NCI-H1048 (cell line): ENCODE data around the gene FAM9C.

Source experiments
- DNase-seq: peaks from one replicate; lab custom pipeline; 2025; lab: John Stamatoyannopoulos, UW

FAM9C gene

DNA sequence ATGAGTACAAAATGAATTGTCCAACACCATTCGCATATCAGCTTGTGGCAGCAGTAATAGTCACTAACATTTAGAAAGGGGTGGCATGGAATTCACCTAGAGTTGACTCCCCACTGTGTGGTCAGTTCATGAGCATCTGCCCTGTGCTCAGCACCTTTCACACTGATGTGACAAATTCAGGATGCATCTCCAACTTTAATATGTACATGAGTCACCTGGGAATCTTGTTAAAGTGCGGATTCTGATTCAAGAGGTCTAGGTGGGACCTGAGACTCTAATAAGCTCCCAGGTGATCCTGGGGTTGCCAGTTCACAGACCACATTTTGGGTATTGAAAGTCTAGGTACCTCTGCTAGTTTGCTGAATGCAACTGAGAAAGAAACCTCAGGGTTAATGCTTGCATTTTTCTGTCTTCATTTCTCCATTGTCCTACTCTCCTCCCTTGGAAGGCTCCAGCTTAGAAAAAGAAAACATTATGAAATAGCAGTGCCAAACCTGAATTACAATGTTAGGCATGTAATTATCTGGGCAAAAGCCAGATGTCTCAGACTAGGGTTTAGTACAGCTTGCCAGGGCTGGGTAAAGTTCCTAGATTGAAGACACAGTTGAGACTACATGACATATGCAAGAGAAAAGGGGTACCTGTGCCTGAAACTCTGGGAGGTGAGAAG, 36.8 kb downstream of the FAM9C start:
- DNase-seq = no peak

- no peak for DNase-seq
These were observed 38.6 kb downstream of the FAM9C start for GRCh38 chrX:13005661-13006473.

DNA sequence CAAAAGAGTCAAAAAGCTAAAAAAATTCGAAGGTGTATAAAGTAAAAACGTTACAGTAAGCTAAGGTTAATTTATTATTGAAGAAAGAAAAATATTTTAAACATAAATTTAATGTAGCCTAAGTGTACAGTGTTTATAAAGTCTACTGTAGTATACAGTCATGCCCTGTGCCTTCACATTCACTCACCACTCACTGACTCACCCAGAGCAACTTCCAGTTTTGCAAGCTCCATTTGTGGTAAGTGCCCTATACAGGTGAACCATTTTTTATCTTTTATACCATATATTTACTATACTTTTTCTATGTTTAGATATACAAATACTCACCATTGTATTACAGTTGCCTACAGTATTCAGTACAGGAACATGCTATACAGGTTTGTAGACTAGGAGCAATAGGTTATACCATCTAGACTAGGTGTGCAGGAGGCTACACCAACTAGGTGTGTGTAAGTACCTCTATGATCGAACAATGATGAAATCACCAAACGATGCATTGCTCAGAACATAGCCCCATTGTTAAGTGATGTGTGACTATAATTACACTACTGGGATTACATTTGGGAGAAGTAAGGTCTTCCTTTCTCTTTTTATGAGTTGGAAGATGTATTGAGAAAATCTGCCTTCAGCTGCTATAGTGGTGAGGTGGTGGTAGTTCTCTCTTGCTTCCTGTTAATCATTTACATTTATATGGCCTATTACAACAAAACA, 42.3 kb downstream of the FAM9C start:
- no peak for DNase-seq

DNA sequence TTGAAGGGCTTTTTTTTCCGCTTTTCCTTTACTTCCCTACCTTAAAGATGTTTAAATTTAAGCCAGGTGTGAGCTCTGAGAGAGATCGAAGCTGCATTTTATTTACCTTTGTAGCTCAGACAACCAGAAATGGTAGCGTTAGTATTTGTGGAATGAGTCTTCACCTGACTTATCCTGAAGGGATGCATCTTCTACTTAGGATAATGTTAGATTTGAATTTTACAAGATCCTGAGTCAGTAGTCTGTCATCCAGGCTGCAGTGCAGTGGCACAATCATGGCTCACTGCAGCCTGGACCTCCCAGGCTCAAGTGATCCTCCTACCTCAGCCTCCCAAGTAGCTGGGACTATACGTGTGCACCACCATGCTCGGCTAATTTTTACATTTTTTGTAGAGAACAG, 43.3 kb downstream of the FAM9C start:
- DNase-seq = no peak

- DNase-seq = no peak
These were observed 44.1 kb downstream of the FAM9C start for GRCh38 chrX:13000301-13000811.

- DNase-seq = no peak
These were observed 45.0 kb downstream of the FAM9C start for GRCh38 chrX:12999422-12999821.

GRCh38 chrX:12997906-12998687, 46.3 kb downstream of the FAM9C start:
- DNase-seq = no peak

DNA sequence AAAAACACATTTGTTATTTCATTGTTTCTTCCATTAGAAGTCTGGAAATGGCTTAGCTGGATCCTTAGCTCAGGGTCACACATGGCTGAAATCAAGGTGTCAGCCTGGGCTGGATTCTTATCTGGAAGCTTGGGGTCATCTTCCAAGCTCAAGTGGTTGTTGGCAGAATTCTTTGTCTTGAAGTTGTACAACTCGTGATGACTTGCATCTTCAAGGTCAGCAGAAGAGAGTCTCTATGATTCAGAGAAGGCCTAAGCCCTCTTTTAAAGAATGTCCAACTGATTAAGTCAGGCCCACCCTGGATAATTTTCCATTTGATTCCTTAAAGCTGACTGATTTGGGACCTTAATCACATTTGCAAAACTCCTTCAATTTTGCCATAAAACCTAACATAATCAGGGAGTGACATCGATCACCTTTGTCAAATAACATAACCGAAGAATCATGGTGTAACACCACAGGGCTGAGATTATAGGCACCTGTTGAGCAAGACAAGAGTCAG, 47.4 kb downstream of the FAM9C start:
- no peak for DNase-seq

DNA sequence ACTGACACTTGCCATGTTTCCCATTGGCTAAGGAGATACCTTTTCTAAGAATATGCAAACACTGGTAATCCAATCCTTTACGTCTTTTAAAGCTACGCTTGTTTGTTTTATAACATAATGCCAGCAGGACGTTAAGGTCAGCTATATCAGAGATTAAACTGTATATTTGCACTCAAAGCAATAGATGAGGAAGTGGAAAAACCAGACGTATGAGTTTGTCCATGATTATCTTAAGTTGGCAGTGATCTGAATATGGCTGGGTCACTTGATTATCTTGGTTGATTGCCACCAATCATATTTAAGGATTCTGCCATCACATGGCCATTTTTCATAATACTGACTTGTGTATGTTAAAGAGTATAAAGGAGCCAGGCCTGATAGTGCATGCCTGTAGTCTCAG, 50.1 kb downstream of the FAM9C start:
- DNase-seq = no peak

DNA sequence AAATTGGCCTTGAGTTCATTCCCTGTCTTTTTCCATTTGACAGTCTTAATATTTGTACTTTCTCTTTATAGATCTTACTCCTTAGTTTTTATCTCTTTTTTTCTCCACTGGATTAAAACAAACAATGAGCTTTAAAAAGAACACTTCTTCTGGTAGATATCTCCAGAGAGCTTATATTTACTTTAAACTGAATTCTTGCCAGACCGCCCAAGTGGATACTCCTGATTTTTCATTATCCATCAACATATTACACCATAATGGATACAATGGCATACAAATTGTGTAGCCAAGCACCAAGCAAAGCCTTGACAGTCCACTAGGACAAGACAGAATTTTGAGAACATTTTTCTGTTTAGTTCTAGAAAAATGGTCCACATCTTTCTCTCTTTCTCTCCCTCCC, 50.6 kb downstream of the FAM9C start:
- no peak for DNase-seq

DNA sequence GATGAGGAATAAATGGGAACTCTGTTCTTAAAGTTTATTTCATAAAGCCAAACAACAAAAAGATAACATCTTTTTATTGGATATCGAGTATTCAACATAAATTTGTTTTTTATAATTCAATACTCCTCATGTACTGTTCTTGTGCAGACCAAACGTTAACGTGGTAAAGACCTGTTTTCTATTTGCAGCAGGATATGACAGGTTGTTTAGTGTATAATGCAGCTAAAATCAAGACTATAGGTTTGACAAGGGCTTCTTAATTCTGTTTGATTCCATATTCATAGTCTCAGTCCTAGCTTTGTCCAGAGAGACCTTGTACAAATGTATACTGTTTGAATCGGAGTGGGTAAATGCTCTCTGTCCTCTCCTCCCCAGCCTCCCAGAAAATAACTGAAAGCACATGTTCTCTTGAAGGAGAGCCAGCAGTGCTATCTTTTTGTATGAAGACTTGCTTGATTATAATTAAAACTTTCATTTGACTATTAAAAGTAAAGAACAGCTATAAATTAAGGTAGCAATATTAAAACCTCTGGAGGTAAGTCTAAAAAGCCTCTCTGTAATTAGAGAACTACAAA, 51.8 kb downstream of the FAM9C start:
- DNase-seq = no peak

DNA sequence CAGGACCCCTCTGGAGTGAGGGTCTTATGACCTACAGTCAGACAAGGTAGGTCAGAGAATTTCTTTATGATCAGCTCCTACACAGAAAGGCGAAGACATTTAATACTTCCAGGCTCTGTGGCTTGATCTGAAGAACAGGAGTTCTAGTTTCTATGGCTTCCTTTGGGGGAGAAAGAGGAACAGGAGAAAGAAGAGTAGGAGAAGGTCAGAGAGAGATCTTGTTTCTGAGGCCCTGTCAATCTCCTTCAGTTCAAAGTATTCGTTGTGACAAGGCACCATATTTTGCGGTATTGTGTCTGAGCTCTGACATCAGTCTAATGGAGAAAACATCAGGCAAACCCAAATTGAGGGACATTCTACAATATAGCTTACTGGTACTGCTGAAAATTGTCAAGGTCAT, 52.8 kb downstream of the FAM9C start:
- no peak for DNase-seq

- no peak for DNase-seq
These were observed 55.0 kb downstream of the FAM9C start for GRCh38 chrX:12989461-12989860.

GRCh38 chrX:12988797-12989196, 55.6 kb downstream of the FAM9C start:
- DNase-seq = no peak

DNA sequence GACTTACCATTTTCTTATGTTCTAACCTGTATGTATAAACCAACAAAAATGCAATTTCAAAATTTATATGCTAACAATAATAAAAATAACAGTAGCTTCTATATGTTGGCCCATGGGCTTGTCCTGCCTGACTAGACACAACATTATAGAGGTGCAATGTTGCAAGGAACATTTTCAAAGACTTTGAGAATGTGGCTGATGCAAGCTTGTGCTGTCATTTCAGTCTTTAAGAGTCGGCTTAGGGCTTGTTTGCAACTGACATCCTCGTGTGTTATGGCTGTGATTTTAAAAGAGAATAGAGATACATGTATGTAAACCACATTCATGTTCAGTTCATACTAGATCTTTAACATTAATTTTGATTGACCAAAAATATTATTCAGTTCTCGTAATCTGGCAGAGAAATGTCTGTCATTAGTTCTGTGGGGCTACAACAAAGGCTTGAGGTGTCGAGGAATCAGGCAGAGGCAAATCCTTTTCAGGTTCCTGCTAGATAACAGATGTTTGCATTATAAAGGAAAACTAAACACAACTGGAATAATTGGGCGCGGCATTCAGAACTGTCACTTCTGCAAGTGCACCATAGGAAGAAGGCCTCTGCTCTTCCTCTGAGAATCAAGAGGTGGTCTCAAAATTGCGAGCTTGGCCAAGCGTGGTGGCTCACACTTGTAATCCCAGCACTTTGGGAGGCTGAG, 56.4 kb downstream of the FAM9C start:
- DNase-seq = no peak

GRCh38 chrX:12987340-12987739, 57.1 kb downstream of the FAM9C start:
- no peak for DNase-seq

DNA sequence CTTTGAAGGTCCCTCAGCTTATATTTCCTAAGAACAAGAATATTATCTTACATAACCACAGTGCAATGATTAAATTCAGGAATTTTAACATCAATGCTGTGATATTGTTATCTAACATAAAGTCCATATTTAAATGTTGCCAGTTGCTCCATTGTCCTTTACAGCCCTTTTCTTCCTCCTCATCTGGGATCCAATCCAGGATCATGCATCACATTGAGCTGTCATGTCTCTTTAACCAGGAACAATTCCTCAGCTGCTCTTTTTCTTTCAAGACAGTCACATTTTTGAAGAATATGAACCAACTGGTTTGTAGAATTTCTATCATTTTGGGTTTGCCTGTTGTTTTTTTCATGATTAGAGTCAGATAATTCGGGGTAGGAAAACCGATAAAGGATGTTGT, 57.5 kb downstream of the FAM9C start:
- no peak for DNase-seq

- DNase-seq = no peak
These were observed 58.1 kb downstream of the FAM9C start for GRCh38 chrX:12986164-12986779.
